Spinal cord (tissue), 10 donors: ENCODE measurements around the gene GSG1L2. TPM values are rescaled to one million over a fixed set of nuclear protein-coding genes. Genes with fewer than 3 reads are reported as not detected.

ENCODE experiments used
- DNase-seq, 6 donors: peaks; one replicate each; pipeline versions ENCODE4 v3.0.0 to v3.0.0-alpha.2; 2013 to 2015; ENCODE audit warnings: low spot score in 6 of 6, low read depth in 4 of 6
- H3K27ac ChIP-seq: one replicate; pipeline ENCODE4 v1.5.1; 2013; ENCODE audit warnings: low read depth, low read length, control low read depth
- H3K27me3 ChIP-seq: one replicate; pipeline ENCODE4 v1.6.1; 2013; ENCODE audit warnings: low read length; ENCODE audit not compliant: control insufficient read depth, insufficient read depth
- H3K36me3 ChIP-seq: one replicate; pipeline ENCODE4 v1.6.1; 2013; ENCODE audit warnings: low read length; ENCODE audit not compliant: control insufficient read depth, insufficient read depth
- H3K4me1 ChIP-seq: one replicate; pipeline ENCODE4 v1.6.1; 2013; ENCODE audit warnings: low read length; ENCODE audit not compliant: control insufficient read depth, insufficient read depth
- H3K4me3 ChIP-seq: one replicate; pipeline ENCODE4 v1.5.1; 2013; ENCODE audit warnings: low read depth, low read length, control low read depth
- H3K9me3 ChIP-seq: one replicate; pipeline ENCODE4 v1.6.1; 2013; ENCODE audit warnings: low read length; ENCODE audit not compliant: control insufficient read depth, insufficient read depth
- WGBS: methylation state at CpG from one replicate; pipeline ENCODE4 v1.1.5; 2013; ENCODE audit warnings: missing lambda C conversion rate; ENCODE audit not compliant: insufficient coverage; 5-methylcytosine and 5-hydroxymethylcytosine counted together
- polyA plus RNA-seq, 2 donors: library from polyadenylated mRNA; unstranded; fragments of 120-200 nt; gene quantifications; one replicate each; pipeline ENCODE4 v1.2.1, GENCODE V29; 2013; ENCODE audit not compliant: insufficient read length in 2 of 2
- total RNA-seq, 2 donors: library from RNA; depleted of rRNA in 1 of 2; stranded (reverse); fragments of 120-200 nt in 1 of 2; fragments of >200 nt in 1 of 2; gene quantifications; one replicate each; pipeline versions ENCODE4 v1.2.3 to v1.2.4, GENCODE V29; 2013 to 2014
- donor health status: healthy.

GSG1L2 gene
- total and polyA plus RNA-seq, 4 donors, result not detected

GRCh38 chr17:9813166-9813565 lies 8.7 kb downstream of the GSG1L2 start:
- H3K4me1 ChIP-seq, result no peaks in the 10 kb centered on the region
- no peak for DNase-seq
- 94% methylated on average over 6 of the region's 9 CpGs for WGBS
- no peak overlapping the region for H3K4me3 ChIP-seq
- no peaks in the 10 kb centered on the region for H3K9me3 ChIP-seq
- no peaks in the 10 kb centered on the region for H3K27me3 ChIP-seq
- H3K27ac ChIP-seq, result no peak overlapping the region
- no peaks in the 10 kb centered on the region for H3K36me3 ChIP-seq

GRCh38 chr17:9811537-9811936 lies 10.3 kb downstream of the GSG1L2 start:
- Histone ChIP-seq H3K9me3 (no peaks in the 10 kb centered on the region), H3K4me1 (no peaks in the 10 kb centered on the region), H3K27ac (no peak overlapping the region), H3K36me3 (no peaks in the 10 kb centered on the region), H3K27me3 (no peaks in the 10 kb centered on the region), H3K4me3 (no peak overlapping the region)
- 94% methylated on average over 10 of the region's 11 CpGs for WGBS
- no peak for DNase-seq

DNA sequence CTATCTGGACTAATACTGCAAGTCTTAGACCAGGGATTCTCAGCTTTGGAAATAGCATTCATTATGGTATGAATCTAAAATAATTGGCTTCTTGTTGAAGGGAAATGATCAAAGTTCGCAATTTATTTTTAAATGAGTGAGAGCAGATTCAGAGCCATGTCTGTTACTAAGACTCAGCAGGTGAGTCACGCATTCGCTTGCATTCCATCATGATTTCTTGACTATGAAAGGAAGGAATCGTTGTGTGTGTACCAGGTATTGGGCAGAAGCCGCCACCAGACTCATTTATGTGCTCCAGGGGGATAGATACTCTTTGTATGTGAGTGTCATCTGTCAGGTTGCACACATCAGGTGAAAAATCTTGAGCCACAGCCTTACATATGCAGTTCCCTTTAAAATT lies 10.8 kb downstream of the GSG1L2 start:
- WGBS, result 100% methylated on average over 4 of the region's 5 CpGs
- no peak for DNase-seq
- Histone ChIP-seq H3K36me3 (no peaks in the 10 kb centered on the region), H3K4me1 (no peaks in the 10 kb centered on the region), H3K4me3 (no peak overlapping the region), H3K27ac (no peak overlapping the region), H3K27me3 (no peaks in the 10 kb centered on the region), H3K9me3 (no peaks in the 10 kb centered on the region)

- no peak overlapping the region for H3K4me3 ChIP-seq
- WGBS, result no CpG with 5 or more reads among the region's 4 CpGs
- H3K9me3 ChIP-seq, result no peaks in the 10 kb centered on the region
- DNase-seq, result no peak
- H3K27ac ChIP-seq, result no peak overlapping the region
- H3K4me1 ChIP-seq, result no peaks in the 10 kb centered on the region
- no peaks in the 10 kb centered on the region for H3K27me3 ChIP-seq
- no peaks in the 10 kb centered on the region for H3K36me3 ChIP-seq
Measured at GRCh38 chr17:9810100-9810949, 11.6 kb downstream of the GSG1L2 start.

DNA sequence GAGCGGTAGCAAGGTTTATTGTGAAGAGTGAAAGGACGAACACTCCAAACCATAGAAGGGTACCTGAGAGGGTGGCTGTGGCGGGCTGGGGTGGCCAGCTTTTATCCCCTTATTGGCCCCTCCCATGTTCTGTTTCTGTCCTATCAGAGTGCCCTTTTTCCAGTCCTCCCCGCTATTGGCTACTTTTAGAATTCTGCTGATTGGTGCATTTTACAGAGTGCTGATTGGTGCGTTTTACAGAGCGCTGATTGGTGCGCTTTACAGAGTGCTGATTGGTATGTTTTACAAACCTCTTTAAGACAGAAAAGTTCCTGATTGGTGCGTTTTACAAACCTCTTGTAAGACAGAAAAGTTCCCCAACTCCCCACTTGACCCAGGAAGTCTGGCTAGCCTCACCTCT lies 12.5 kb downstream of the GSG1L2 start:
- H3K27ac ChIP-seq, result no peak overlapping the region
- no peak for DNase-seq
- H3K9me3 ChIP-seq, result no peaks in the 10 kb centered on the region
- H3K4me1 ChIP-seq, result no peaks in the 10 kb centered on the region
- no peaks in the 10 kb centered on the region for H3K36me3 ChIP-seq
- H3K4me3 ChIP-seq, result no peak overlapping the region
- 100% methylated on average over 2 of the region's 8 CpGs for WGBS
- H3K27me3 ChIP-seq, result no peaks in the 10 kb centered on the region

GRCh38 chr17:9806699-9807098 lies 15.2 kb downstream of the GSG1L2 start:
- H3K36me3 ChIP-seq, result no peaks in the 10 kb centered on the region
- H3K27ac ChIP-seq, result no peak overlapping the region
- 100% methylated on average over 1 of the region's 6 CpGs for WGBS
- DNase-seq, result no peak
- no peaks in the 10 kb centered on the region for H3K27me3 ChIP-seq
- no peaks in the 10 kb centered on the region for H3K9me3 ChIP-seq
- no peak overlapping the region for H3K4me3 ChIP-seq
- no peaks in the 10 kb centered on the region for H3K4me1 ChIP-seq

DNA sequence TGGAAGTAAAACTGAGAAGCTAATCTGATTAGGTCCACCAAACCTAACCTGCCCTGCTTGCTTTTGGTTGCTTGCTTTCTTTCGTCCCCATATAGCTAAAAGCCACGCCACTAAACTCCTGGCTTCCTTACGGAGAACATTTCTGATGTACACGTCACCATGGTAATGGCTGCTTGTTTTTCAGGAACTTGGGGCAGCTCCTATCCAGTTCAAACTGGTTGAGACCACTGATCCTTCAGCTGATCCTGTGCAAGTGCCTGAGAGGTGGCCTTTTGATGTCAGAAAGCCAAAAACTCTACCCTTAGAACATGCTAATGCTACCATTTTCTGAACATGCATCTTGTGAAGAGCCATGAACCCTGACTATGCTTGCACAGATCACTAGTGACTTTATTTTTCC lies 16.1 kb downstream of the GSG1L2 start:
- Histone ChIP-seq H3K27me3 (no peaks in the 10 kb centered on the region), H3K27ac (no peak overlapping the region), H3K36me3 (no peaks in the 10 kb centered on the region), H3K9me3 (no peaks in the 10 kb centered on the region), H3K4me3 (no peak overlapping the region), H3K4me1 (no peaks in the 10 kb centered on the region)
- no peak for DNase-seq
- WGBS, result 74% methylated on average over 4 of the region's 4 CpGs

DNA sequence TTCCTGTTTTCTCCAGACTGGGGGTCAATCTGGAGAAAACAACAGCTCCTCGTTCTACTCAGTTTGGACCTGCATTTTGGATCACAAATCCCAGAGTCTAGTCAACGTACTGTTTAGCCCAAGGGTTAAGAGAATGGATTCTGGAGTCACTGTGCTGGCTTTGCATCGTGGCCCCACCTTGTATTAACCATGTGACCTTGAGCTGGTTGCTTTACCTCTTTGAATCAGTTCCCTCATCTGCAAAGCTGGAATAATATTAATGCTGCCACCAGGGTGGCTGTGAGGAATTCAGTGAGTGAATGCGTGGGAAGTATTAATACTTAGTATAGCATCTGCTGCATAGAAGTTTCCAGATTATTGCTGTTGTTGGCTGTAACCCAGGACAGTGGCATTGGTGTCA lies 19.2 kb downstream of the GSG1L2 start:
- Histone ChIP-seq H3K4me3 (no peak overlapping the region), H3K36me3 (no peaks in the 10 kb centered on the region), H3K27ac (no peak overlapping the region), H3K4me1 (no peaks in the 10 kb centered on the region), H3K27me3 (no peaks in the 10 kb centered on the region), H3K9me3 (no peaks in the 10 kb centered on the region)
- 75% methylated on average over 4 of the region's 4 CpGs for WGBS
- DNase-seq, result no peak

DNA sequence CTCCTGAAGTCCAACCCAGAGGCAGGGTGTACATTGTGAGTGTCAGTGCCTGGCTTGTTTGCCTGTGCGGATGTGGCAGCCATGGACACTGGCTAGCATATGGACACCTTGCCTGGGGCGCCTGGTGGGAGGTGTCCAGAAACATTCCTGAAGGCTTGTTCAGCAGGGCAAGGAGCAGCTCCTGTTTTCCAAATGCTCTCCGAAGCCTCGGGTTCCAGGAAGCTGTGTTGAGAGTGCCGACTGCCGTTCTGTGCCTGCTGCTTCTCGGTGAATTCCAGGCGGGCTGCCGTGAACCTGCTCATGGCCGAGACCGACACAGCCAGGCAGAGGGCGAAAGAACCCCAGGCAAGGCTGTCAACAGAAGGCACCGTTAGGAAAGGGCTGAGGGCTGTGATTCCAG lies 19.6 kb downstream of the GSG1L2 start:
- H3K4me3 ChIP-seq, result no peak overlapping the region
- DNase-seq, result no peak
- H3K27me3 ChIP-seq, result no peaks in the 10 kb centered on the region
- H3K27ac ChIP-seq, result no peak overlapping the region
- H3K4me1 ChIP-seq, result no peaks in the 10 kb centered on the region
- 85% methylated on average over 13 of the region's 13 CpGs for WGBS
- no peaks in the 10 kb centered on the region for H3K36me3 ChIP-seq
- no peaks in the 10 kb centered on the region for H3K9me3 ChIP-seq

GRCh38 chr17:9801505-9801904 lies 20.4 kb downstream of the GSG1L2 start:
- no peaks in the 10 kb centered on the region for H3K36me3 ChIP-seq
- H3K27me3 ChIP-seq, result no peaks in the 10 kb centered on the region
- H3K9me3 ChIP-seq, result no peaks in the 10 kb centered on the region
- H3K4me3 ChIP-seq, result no peak overlapping the region
- DNase-seq, result no peak
- H3K4me1 ChIP-seq, result no peaks in the 10 kb centered on the region
- no peak overlapping the region for H3K27ac ChIP-seq
- no CpG with 5 or more reads among the region's 2 CpGs for WGBS
